NCI-H1105 (cell line): Measurements from ENCODE around the gene SLC26A1.

Experiments
- DNase-seq: peaks from one replicate; lab custom pipeline; 2025; lab: John Stamatoyannopoulos, UW

Gene SLC26A1

DNA sequence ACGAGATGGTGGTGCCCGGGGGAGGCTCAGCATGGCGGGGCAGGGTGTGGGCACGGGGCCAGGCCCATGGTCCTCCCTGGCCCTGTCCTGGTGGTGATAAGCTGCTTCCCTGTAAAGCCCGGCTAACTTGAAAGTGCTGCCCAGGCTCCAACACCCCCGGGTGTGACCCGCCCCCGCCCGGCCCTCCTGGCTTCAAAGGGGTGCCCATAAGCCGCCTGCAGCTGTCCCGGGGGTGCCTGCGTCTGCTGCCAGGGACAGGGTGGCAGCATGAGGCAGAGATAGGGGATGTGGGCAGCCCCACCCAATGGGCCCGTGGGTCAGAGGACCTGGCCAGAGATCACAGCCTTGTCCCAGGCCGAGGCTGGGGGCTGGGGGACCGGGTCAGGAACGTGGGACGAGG, 36.3 kb upstream of the SLC26A1 start:
- no peak for DNase-seq

DNA sequence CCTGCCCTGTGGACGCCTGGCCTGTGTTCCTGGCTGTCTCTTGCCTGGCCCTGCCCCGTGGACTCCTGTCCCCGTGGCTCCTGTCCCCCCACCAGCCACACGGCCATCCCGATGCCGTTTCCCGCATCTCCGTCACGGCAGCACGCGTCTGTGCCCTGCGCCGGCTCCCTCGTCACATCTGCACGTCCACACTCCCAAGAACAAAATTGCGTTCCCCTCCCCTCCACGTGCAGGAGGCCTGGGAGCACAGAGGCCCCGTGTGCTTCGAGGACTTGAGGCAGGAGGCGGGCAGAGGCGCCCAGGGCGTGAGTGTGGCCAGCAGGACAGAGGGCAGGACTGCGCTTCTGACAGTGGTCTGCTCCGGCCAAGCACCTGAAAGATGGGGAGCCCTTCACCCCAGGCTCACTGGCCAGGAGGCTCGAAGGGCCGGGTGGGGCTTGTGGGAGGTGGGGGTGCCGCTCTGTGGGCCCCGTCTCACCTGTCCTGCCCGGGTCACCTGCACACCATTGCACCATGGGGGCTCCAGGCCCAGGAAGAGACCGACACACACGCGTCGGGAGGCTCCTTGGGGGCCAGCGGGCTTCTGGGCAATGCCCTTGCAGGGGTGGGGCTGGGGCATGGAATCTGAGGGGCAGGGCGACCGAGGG, 35.5 kb upstream of the SLC26A1 start:
- no peak for DNase-seq

DNA sequence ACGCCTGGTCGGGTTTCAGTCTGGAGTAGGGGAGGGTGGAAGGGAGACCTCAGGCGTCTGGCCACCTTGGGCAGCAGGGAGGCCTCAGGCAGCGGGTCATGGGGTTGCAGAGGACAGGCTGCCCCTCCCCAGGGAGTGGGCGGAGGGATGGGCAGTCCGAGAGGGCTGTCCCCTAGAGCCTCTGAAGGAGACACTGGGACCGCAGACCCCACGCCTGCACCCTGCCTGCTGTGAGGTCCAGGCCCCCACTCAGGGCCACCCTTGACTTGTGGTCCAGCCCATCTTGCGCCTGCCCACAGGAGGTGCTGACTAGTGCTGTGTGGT, 34.7 kb upstream of the SLC26A1 start:
- no peak for DNase-seq

DNA sequence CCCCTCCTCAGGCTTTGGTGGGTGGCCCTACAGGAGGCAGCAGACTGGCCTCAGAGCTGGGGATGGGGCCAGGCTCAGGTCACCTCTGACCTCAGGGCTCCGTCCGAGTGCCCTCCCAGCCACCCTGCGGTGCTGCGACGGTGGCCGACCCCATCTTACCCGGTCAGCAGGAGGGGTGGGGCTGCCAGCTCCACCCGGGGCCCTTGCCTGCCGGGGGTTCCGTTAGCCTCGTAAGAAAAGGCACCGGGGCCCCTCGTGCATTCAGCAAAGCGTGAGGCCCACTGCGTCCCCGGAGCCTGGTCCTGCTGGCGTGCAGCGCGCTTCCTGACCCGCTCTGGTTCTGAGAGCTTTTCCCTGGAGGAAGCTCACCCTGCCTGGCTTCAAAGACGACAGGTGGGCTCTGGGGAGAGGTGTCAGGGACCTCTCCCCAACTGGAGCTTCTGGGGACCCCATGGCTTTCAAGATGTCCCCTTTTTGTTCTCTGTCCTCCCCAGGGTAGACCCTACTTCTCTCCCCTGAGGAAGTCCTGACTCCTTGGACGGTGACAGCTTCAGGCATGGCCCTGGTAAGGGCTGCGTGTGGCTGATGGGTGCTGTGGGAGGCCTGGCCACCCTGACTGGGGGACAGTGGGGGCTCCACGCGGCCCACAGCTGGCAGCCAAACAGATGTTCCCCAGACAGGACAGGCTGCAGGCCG, 34.2 kb upstream of the SLC26A1 start:
- no peak for DNase-seq

DNA sequence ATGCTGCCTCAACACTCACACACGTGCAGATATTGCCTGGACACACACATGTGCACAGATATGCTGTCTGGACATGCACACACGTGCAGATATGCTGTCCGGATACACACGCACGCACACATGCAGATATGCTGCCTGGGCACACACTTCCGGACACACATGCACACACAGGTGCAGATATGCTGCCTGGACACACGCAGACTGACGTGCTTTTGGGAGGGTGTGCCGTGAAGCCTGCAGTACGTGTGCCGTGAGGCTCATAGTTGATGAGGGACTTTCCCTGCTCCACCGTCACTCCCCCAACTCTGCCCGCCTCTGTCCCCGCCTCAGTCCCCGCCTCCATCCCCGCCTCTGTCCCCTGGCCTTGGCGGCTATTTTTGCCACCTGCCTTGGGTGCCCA, 32.9 kb upstream of the SLC26A1 start:
- no peak for DNase-seq

DNA sequence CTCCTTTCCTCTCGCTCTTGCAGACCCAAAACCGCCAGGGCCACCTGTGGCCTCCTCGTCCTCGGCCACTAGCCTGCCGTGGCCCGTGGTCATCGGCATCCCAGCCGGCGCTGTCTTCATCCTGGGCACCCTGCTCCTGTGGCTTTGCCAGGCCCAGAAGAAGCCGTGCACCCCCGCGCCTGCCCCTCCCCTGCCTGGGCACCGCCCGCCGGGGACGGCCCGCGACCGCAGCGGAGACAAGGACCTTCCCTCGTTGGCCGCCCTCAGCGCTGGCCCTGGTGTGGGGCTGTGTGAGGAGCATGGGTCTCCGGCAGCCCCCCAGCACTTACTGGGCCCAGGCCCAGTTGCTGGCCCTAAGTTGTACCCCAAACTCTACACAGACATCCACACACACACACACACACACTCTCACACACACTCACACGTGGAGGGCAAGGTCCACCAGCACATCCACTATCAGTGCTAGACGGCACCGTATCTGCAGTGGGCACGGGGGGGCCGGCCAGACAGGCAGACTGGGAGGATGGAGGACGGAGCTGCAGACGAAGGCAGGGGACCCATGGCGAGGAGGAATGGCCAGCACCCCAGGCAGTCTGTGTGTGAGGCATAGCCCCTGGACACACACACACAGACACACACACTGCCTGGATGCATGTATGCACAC, 31.8 kb upstream of the SLC26A1 start:
- DNase-seq: no peak

DNA sequence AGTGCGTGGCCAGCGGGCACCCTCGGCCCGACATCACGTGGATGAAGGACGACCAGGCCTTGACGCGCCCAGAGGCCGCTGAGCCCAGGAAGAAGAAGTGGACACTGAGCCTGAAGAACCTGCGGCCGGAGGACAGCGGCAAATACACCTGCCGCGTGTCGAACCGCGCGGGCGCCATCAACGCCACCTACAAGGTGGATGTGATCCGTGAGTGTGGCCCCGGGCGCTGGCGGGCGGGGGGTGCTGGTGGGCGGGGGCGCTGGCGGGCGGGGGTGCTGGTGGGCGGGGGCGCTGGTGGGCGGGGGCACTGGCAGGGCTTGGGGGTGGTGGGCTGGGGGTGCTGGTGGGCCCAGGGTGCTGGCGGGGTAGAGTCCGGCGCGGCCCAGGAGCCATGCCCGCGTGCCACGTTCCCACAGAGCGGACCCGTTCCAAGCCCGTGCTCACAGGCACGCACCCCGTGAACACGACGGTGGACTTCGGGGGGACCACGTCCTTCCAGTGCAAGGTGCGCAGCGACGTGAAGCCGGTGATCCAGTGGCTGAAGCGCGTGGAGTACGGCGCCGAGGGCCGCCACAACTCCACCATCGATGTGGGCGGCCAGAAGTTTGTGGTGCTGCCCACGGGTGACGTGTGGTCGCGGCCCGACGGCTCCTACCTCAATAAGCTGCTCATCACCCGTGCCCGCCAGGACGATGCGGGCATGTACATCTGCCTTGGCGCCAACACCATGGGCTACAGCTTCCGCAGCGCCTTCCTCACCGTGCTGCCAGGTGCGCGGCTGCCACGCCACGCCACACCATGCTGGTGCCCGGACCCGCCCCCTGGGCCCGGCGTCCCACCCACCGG, 30.9 kb upstream of the SLC26A1 start:
- DNase-seq: no peak

DNA sequence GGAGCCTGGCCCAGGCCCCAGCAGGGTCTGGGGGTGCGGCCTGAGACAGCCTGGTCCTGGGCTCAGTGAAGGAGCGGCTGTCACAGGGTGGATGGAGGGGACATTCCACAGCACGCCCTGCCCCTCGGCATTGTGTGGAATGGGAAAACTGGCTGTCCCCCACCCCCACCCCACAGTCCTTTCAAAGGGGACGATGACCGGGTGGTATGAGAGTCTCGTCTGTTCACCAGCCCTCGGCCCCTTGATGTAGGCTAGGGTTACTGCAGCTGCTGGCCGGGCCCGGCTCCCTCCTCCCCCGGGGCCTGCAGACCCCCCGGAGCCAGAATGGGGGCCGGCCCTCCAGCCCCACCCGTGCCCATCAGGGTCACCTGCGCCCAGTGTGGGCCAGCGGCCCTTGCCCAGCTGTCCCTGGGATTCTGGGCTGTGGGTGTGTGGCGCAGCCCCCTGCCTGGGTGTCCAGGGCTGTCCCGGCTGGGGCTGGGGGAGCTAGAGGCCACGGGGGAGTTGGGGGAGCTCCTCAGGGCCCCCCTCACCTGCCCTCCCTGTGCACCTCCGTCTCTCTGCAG, 30.0 kb upstream of the SLC26A1 start:
- no peak for DNase-seq

DNA sequence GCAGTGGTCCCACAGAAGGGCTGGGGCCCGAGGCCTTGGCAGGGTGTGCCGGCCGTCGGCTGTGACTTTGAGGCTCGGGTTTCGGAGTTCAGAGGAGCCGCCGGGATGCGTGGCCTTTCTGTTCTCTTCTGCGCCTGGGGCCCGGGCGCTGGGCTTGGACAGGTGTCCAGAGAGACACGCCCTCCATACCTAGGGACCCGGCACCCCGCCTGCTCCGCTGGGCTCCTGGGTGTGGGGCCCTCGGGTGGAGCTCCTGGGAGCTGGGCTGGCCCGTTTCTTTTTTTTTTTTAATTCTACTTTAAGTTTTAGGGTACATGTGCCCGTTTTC, 29.5 kb upstream of the SLC26A1 start:
- no peak for DNase-seq

DNA sequence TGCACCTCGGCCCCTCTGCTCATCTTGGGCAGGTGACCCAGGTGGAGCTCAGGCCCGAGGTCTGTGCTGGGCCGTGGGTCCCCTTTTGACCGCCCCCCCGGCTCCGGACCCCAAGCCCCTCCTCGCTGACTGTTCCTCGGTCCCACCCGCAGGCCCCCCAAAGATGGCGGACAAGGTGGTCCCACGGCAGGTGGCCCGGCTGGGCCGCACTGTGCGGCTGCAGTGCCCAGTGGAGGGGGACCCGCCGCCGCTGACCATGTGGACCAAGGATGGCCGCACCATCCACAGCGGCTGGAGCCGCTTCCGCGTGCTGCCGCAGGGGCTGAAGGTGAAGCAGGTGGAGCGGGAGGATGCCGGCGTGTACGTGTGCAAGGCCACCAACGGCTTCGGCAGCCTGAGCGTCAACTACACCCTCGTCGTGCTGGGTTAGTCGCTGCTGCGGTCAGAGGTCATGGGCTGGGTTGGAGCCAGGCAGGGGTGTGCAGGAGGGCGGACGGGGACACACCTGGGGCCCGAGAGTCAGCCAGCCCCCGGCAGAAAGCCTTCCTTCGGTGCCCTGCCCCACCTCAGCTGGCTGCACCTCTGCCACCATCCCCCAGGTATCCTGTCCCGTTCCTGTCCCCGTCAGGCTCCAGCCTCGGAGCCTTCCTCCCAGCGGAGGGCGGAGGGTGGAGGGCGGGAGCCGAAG, 29.0 kb upstream of the SLC26A1 start:
- DNase-seq: no peak

DNA sequence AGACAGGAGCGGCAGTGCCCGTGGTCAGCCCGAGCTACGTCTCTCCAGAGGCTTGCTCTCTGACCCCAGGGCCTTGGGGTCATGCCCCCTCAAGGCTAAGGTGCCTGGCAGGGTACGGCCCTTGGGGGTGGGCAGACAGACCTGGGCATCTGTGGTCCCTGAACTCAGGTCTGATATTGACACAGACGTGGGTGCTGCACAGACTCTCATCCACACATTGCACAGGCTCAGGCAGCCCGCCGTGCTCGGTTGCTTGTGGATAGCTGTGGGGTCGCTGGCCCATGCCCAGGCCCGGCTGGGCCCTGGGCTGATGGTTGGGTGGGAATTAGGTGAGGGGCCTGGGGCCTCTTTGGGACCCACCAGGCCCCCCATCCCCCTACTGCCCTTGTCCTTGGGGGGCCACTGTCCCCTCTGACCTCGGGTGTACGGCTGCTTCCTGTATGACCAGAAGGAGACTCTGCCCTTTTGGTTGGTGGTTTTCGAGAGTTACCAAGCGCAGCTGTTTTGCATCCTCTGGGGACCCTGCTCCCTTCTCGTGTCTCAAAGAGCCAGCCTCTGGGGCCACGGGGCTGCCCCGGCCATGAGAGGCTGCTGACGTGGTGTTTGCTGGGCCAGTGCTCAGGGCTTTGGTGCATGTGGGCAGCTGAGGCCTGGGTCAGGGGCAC, 28.3 kb upstream of the SLC26A1 start:
- no peak for DNase-seq

DNA sequence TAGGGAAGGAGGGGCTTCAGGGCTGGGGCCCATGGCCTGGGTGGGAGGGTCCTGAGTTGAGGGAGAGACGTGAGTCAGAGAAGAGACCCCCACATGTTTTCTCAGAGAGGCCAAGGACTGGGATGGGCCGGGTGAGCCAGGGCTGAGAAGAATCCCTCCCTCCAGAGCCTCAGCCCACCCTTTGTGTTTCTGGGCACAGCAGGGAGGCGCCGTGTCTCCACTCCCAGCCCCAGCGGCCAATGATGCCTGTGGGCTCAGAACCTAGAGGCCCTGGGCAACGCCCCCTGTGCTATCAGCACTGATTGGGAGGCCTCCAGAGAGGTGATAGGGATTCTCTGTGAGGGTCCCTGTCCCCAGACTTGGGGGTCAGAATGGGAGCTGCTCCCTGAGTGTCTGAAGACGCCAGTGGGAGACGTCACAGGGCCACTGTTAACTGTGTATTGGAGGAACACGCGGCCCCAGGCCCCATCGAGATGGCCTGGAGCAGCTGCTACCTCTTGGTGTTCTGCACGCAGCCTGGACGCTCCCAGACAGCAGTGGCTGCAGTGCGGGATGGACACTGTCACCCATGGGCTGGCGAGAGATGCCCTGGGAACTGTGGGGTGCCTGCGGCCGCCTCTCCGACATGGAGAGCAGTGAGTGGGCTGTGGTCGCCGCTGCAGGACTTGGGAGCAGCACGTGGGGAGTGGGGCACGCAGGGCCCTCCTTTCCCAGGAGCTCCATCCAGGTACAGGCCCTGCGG, 26.7 kb upstream of the SLC26A1 start:
- DNase-seq: no peak

DNA sequence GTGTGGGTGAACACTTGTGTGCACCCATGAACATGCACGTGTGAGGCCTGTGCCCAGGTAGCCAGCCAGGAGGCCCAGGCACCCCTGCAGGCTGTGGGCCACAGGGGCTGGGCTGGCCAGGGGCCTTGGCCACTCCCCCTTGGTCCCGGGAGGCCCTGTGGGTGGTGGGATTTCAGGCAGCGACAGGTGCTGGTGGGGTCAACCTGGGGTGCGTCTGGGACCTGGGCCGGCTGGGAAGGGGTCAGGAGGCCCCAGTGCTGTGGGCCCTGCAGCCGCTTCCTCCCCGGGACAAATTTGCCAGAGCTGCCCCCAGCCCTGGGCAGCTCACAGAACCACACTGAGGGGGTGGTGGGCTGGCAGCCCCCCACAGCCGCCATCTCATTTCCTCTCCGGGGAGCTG, 26.1 kb upstream of the SLC26A1 start:
- no peak for DNase-seq

DNA sequence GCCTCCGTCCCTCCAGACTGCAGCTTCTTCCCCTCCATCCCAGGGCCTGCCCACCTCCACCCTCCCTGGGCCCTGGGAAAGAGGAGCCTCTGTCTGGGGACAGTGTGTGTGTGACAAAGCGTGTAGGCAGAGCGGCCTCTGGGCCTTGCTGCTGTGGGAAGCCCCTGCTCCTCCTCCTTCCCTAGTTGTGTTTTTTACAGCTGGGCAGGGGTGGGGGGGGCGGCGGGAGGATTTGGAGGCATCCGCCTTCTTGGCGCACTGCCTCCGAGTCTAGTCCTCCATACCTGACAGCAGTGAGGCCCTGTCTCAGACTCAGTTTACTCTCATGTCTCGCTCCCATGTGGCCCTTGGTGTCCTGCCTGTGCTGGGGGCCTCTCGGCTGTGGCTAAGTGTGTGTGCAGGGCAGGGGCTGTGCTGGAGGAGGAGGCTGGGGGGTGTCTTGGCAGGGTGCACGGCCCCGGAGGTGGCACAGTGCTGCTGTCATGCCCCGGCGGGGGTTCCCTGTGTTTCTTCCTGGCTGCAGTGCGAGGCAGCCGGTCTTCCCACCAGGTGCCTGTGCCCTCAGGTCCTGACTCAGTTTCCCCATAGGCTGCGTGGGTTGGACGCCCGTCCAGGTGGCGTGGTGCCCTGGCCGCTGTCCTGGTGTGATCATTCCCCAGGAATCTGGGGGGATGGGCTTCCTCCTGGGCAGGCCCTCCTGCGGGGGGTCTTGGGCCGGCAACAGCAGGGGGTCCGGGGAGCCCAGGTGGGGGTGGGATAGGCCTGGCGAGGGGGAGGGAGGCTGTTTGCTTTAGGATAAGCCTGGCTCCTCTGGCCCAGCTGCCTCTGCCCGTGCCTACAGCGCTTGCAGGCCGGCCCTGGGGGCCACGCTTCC, 25.2 kb upstream of the SLC26A1 start:
- DNase-seq: no peak

DNA sequence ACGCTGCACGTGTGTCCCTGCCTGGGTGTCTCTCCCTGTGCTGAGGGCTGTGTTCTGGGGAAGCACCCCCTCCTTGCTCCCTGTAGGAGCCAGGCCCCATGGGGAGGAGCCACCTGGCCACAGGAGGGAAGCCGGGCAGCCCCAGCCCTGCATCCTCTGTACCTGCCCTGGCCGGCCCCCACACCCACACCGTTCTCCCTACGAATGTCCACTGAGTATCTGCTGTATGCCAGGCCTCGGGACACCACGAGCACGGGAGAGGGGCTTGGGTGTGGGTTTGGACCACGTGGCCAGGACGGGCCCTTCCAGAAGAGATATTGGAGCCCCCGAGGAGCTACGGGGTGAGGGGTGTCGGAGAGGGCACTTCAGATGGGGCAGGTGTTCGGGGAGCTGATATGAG, 24.5 kb upstream of the SLC26A1 start:
- no peak for DNase-seq

DNA sequence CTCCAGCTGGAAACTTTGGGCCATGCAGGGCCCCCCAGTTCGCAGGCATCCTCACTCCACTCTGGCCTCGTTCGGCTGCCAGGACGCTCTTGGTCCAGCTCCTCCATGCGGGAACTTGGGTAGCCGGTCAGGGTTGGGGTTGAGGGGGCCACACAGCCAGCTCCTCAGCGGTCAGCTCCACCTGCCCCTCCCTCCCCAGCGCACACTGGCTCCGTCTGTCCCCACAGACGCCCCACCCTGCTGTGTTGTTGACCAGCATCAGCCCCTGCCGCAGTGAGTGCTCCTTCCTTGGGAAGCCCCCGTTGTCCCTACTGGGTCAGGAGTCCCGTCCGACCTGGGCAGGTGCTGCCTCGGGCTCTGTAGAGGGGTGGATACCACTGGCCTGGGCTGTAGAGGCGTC, 24.0 kb upstream of the SLC26A1 start:
- no peak for DNase-seq

DNA sequence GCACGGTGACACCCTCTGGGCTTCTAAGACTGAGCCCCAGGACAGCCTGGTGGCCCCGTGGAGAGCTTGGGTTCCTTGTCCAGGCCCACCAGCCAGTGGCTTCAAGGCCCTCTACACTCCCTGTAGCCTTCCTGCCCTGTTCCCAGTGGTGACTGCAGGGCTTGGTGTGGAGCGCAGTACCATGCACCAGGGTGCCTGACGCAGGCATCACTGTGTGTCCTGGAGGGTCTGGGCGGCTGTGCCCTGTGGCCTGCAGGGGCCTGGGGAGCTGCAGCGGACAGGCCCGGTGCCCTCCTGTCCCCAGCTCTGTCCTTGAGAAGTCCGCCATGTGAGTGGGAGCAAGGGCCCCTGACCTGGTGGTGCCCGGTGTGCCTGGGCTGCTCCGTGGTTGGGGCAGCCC, 22.5 kb upstream of the SLC26A1 start:
- DNase-seq: no peak

DNA sequence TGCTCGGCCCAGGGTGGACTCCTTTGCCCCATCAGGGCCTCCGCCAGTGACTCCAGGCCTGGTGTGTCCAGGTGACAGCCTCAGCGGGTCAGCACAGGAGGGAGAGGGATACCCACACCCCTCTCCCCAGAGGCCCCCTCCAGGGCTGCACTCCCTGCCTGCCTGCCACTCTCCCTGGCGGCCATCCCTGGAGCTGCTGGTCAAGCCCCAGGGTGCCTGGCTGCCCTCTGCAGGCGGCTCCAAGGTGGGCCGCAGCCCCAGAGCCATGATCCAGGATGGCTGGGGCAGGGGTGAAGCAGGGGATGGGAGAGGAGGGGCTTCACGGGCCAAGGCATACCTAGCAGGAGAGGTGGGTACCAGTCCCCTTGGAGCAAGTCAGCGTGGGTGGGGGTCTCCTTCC, 22.0 kb upstream of the SLC26A1 start:
- no peak for DNase-seq

DNA sequence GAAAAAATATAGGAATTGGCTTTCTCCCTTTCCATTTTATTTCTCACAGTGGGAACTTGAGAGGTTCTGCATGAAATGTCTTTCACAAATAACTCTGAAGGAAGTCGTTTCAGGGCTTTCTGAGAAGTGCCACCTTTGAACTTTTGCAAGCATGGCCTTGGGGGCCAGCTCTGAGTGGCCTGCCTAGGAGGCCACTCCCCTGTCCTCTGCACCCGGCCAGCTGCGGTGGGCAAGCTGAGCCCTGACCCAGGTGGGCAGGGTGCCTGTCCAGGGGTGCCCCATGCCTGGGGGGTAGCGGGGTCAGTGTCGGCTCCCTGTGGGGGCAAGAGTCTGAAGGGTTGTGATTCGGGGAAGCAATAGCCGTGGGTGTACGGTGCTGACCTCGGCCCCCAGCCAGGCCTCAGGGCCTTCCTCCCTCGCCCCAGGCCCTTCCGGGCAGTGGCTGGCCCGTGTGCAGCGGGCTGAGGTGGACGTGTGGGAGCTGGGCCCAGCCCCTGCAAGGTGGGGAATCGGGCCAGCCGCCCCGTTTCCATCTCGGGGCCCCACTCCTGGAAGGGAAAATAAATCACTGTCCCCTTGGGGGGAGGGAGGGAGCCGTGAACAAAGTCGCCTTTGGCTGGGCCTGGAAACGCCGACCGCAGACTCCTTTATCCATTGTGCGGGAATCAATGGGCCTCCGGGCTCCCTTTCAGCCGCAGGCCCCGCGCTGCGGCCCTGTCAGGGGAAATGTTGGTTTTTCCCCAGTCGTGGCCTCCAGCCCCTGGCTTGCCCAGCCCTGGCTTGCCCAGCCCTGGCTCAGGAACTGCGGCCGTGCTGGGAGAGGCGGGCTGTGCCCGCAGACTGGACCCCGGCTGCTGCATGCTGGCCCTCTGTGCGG, 21.3 kb upstream of the SLC26A1 start:
- DNase-seq: no peak
